Skeletal muscle cell (primary cell): Measurements from ENCODE around the gene EZH2.

Experiments
- DNase-seq: peaks from one replicate; pipeline ENCODE4 v3.0.0-alpha.2; 2010; ENCODE audit warnings: low read depth
- H3K4me3 ChIP-seq: 2 replicates; pipeline ENCODE4 v1.5.1; 2011; ENCODE audit warnings: low read depth, mild to moderate bottlenecking, control low read depth, low read length, moderate library complexity

Gene EZH2

DNA sequence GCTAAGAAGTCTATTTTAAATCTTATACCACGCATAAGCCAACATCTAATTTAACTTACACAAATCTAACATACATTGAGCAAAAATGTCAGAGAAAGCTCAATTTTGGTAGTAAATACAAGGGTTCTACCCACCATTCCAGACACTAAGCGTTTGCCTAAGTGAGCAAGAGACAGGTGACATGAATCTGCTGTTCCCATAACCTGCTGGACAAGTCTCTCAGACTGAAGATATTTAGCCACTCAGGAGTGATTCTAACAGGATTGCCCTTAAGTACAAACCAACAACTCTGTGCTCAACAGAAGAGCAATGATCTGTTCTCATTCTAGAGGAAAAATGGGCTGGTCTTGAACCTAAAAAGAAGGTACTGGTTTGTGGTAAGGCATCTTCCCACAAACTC, 18.8 kb downstream of the EZH2 start:
- H3K4me3 ChIP-seq, result no peak overlapping the region
- DNase-seq, result no peak

DNA sequence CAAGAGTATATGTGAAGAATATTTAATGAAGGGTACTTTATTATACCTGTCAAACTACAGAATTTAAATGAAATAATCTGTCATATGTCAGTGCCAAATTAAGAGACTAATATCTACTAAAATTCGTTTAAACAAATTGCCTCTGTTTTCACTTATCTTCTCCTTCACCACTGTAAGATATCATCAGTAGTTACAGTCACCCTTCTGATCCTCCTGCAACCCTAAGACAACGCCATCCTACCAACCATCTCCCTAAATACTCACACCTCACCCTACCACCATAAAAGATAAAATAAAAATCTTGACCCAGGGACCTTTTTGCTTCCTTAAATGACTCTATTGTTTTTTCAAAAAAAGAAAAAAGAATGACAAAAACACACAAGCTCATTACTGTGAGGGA, 20.8 kb downstream of the EZH2 start:
- DNase-seq, result no peak
- H3K4me3 ChIP-seq, result no peak overlapping the region

DNA sequence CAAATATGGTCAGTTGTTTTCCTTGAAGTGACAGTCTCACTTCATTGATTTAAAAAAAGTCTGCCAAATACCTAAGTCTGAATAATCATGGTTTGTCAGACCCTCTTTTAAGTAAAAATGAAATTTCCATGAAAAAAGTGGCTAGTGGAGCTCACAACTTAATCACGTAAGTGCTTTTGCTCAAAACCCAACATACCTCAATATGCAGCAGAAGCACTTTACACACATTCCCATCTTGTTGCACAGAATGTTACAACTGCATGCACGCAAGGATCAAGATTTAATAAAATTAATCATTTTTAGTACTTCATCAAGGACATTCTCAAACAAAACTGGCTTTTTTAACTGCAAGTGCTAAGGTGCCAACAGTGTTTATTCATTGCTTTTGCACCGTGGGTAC, 21.6 kb downstream of the EZH2 start:
- no peak for DNase-seq
- H3K4me3 ChIP-seq, result no peak overlapping the region

DNA sequence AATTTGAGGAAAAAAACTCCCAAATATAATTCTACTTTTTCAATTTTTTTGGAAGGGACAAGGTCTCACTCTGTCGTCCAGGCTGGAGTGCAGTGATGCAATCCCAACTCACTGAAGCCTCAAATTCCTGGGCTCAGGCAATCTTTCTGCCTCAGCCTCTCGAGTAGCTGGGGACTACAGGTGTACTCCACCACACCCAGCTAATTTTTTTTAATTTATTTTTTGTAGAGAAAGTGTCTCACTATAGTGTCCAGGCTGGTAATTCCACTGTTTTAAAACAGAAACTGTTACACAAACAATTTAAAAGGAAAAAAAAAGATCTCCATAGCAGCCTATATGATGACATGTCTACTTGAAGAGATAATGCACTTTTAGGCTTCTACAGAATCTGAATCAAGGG, 25.6 kb downstream of the EZH2 start:
- H3K4me3 ChIP-seq, result no peak overlapping the region
- no peak for DNase-seq

DNA sequence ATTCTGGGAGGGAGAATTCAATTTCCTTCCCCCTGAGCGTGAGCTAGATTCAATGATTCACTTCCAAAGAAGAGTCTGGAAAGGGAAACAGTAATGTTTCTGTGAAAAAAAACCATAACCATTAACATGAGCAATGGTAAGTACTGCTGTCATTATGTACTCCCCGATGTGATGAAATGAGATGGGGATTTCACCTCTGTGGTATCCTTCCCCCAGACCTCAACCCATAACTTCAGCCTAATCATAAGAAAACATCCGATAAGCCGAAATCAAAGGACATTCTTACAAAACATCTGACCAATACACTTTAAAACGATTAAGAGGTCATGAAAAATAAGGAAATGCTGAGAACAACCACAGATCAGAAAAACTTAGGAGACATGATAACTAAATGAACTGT, 27.2 kb downstream of the EZH2 start:
- no peak overlapping the region for H3K4me3 ChIP-seq
- DNase-seq, result no peak

DNA sequence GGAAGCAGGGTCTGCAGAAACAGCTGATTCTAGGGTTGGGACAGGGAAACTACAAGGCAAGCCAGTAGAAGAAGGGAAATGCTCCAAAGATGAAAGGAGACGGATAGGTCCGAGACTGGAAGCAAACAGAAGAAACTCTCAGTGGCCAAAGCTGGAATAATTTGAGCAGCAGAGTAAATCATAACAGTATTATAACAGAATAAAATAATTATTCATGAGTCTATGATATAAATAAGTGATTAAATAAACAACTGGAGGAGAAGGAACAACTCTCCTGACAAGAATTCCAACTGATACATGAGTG, 27.6 kb downstream of the EZH2 start:
- DNase-seq, result no peak
- H3K4me3 ChIP-seq, result peak overlapping the region; percentile 14

DNA sequence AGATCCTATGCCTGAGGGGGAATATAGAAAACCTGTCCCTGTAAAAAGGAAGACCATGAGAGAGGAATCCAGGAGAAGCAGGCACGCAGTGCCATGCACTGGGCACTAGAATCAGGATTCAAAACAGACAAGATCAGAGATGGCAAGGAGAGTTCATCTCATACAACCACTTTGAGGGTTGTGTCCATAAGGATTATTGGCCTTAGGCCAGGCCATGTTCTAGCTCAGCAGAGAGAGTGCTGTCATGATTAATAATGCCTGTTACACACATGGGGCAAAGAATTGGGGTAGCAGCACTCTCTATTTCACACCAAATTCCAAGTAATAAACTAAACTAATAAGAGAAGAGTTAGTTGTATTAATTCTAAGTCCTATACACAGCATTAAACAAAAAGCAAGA, 29.1 kb downstream of the EZH2 start:
- H3K4me3 ChIP-seq, result no peak overlapping the region
- no peak for DNase-seq

DNA sequence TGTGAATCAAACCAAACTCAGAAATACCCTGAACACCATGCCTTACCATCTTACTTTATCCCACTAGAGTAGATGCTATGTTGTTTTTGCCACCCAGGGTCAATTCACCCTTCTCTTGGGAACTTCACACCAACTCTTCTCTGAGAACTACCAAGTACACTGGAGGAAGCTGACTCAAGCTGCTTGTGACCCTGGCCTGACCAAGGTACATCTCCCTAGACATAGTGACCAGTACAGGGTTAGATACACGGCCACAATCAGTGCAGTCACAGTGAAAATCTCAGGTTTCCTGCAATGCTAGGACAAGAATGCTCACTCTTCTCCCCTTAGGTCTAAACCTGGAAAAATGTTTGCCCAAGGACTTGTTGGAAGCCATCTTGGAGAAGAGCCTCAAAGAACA, 31.8 kb downstream of the EZH2 start:
- DNase-seq, result peak; percentile 25
- no peak overlapping the region for H3K4me3 ChIP-seq

DNA sequence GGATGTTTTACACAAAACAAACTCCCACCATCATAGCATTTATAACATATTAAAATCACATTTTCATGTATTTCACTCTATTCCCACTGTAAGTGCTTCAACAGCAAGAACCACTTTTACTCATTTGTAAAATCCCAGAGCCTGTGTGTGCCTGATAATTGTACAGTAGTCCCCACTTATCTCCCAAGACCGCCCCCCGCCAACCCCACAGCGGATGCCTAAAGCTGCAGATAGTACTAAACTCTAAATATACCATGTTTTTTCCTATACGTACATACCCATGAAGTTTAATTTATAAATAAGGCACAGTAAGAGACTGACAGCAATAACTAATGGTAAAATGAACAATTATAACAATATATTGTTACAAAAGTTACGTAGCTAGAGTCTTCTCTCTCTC, 33.5 kb downstream of the EZH2 start:
- no peak for DNase-seq
- no peak overlapping the region for H3K4me3 ChIP-seq

DNA sequence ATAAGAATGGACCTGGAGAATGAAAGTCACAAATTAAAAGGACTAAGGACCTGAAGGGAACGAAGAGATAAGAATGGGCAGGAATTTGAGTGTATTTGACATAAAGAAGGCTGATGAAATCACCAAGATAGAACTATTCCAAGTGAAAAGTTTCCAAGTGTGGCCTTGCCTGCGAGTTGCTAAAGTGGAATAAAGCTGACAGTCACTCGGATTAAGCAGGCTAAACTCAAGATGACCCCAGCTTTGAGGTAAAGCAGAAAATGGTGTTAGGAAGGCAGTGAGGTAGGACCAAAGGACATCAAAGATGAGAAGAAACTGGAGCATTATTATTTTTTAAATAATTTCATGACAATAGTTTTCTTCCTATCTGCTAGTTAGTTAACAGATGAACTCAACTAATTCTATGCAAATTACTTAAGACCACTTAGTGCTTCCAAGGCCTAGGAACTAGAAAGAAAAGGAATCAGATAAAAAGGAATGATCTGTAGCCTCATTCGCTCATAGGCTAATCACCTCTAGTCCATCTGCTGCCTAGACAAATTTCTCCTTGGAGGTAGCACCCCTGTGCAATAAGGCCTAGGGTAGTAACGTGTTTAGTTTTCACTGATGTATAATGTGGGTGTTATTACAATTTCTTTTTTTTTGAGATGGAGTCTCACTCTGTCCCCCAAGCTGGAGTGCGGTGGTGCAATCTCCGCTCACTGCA, 34.5 kb downstream of the EZH2 start:
- H3K4me3 ChIP-seq, result no peak overlapping the region
- no peak for DNase-seq

DNA sequence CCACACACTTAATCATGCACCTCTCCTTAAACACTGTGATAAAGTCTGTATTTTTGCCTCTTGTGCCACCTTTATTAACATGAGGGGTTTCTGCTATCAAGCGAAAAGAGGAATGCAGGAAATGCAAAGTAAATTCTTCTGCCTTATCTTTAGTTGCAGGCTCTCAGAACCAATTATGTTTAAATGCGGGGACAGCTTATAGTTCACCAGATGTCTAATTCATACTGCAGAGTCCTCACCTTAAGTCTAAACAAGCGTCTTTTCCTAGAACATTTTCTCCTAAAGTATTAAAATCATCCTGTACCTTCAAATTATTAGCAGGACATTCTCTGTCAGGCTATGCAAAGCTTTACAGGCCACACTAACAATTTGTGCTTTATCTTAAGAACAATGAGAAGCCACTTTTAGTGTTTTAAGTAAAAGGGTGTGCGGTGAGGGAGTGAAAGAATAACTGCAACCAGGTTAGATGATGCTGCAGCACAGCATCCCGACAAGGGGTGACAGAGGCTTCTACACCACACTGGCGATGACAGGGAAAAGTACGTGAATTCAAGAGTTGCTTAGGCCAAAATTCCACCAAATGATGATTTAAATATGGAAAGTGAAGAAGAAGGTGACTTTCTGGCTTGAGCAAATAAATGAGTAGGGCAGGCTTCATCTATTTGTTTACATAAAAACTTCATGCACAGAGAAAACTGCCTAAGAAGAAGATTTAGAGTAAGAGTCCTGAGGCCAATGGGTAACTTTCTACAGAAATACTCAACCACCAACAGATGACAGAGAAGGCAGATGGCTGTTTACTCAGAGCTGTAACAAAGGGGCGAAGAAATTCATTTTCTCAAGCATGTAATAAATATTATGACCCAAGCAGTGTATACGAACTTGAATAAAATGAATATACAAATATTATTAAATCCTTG, 36.0 kb downstream of the EZH2 start:
- H3K4me3 ChIP-seq, result no peak overlapping the region
- no peak for DNase-seq

DNA sequence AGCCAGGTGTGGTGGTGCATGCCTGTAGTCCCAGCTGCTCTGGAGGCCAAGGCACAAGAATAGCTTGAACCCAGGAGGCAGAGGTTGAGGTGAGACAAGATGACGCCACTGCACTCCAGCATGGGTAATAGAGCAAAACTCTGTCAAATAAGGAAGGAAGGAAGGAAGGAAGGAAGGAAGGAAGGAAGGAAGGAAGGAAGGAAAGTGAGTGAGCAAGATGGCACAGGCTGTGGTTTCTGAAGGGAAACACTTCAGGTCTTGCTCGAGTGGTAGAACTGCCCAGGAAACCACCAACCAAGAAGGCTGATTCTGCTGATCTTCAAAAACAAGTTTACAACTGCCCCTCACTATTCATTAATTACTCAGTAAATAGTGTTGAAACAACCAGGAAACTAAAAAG, 45.2 kb downstream of the EZH2 start:
- DNase-seq, result no peak
- no peak overlapping the region for H3K4me3 ChIP-seq

DNA sequence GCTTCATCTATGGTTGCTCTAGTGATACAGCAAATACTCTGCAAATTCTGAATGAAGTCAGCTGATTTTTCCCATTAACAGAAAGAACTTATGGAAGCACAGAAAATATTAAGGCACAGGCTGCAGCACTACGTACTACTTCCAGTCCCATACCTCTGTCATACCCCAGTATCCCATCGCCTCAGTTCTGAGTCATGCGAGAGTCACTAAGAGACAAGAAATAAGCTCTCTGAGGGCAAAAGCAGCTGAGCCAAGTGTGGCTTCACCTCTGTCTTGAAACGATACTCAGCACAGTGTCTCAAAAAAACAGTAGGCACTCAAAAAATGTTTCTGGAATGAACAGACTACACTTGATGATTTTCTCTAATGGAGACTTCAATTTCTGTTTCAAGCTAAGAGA, 48.2 kb downstream of the EZH2 start:
- no peak for DNase-seq
- no peak overlapping the region for H3K4me3 ChIP-seq

DNA sequence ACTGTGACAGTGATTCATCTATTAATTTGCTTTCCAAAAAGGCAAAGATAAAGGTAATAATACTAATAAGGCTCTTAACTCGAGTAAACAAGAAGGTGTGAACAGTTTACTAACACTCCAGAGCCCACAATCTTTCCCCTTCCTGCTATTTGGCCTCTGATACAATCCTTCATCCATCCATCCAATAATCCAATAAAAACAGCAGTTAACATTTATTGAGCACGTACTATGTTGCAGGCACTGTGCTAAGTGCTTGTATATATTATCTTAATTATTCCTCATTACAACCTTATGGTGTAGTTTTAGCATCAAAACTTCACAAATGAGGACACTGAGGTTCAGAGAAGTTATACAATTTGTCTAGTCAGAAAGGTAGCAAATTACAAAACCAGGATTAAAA, 49.5 kb downstream of the EZH2 start:
- no peak for DNase-seq
- H3K4me3 ChIP-seq, result no peak overlapping the region

DNA sequence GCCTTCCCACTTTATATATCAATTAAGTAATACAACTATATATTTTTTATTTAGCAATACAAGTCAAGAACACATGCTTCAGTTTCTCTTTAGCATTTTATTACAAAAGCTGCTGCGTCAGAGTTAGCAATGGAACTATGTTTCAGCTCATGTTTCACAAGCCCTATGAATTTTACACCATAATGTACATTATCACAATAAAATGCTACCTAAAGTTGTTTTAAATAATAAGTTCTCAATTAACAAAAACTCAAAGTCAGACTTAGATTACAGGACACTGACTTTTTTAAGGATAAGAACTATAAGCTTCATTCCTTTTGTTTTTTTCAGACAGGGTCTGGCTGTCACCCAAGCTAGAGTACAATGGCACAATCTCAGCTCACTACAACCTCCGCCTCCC, 52.3 kb downstream of the EZH2 start:
- no peak overlapping the region for H3K4me3 ChIP-seq
- no peak for DNase-seq

DNA sequence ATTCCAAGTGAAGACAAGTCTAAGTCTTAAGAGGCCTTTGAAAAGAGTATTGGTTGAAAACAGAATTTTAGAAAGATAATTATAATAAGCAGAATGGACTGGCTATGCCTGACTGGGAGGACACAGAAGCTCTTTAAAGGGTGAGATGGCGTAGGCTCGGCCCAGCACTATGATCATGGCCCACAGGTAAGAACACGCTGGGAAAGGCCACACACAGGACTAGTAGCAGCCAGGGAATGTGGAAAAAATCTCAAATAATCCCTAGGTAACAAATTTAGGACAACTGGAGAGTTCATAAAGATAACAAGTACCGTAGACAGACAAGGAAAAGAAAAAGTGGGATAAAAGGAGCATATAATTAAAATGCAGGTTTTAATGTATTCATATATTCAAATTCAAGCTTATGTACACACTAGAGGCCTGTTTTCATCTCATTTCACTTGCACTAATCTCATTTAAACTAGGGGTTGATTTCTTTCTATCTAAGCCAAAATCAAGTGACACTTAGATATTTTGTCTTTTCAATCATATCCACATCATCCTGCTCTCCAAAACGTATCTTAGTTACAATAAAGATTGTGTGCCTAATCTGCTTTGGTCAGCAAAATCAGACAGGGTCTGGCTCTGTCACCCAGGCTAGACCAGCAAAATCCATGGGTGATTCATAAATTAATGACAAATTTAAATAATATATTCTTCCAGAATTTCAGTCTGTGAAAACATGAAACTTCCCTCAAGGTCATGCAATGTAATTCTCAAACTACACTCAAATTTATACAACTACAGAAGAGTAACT, 53.0 kb downstream of the EZH2 start:
- DNase-seq, result no peak
- H3K4me3 ChIP-seq, result no peak overlapping the region

DNA sequence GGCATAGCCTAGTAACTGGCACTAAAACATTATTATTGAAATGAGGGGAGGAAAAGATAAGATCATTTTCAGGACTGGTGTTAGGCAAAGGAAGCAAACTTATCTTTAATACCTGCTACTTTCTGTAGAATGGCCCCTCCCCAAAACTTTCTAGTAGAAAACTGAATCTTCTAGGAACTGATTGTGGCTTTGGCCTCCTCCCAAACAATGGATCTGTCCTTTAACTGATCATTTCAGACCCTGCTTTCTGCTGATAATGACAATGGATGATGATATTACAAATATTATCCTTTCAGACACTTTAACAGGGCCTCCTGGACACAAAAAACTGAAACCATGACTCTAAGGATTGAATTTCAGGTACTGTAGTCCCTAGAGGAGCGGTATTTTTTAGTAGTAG, 55.1 kb downstream of the EZH2 start:
- no peak overlapping the region for H3K4me3 ChIP-seq
- no peak for DNase-seq

DNA sequence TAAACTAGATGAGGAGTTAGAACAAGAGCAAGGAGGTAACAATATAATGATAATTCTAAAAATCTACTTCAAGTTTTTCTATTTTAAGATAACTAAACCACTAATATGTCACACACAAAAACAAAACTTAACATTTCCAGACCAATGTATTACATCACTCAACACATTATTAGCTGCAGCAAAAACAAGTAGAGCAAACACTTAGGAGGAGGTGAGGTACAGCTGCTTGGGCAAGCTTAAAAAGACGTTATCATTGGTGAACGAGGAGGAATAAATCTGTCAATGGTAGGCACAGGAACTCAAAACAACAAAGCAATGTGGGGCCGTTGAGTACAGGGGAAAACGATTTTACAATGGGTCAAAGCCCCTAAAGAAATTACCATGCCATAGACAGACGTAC, 58.8 kb downstream of the EZH2 start:
- H3K4me3 ChIP-seq, result no peak overlapping the region
- DNase-seq, result no peak

DNA sequence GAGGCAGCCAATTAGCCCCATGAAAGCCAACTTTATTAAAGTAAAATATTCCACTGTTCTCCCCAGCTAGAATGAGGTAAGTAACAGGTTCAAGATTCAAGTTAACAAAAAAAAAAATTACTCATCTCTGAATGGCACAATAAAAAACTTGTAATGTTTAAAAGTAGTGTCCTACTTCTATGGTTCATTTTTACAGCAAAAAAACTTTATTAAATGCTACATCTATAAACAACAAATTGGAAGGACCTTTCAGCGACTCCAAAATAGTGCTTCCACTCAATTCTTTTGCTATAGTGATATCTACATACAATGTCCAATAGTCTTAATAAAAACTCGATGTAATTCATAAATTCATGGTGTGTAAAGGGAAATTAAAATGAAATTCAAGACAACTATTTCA, 59.2 kb downstream of the EZH2 start:
- DNase-seq, result no peak
- no peak overlapping the region for H3K4me3 ChIP-seq

DNA sequence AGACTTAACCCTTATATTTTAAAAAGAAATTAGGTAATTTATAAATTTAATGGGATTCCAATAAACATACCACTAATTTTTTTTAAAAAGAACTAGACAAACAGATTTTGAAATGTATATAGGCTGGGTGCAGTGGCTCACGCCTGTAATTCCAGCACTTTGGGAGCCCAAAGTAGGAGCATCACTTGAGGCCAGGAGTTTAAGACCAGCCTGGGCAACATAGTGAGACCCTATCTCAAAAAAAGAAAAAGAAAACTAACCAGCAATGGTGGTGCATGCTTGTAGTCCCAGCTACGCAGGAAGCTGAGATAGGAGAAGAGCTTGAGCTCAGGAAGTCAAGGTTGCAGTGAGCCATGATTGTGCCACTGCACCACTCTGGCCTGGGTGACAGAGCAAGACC, 62.7 kb downstream of the EZH2 start:
- no peak overlapping the region for H3K4me3 ChIP-seq
- DNase-seq, result no peak
